Superior temporal gyrus (tissue), 1 donor: ENCODE results near the gene VCX3B.
"Not testable (repeated sequence)": the region's sequence is repeated elsewhere in the genome, so short reads cannot be mapped to it uniquely, and the experiment has no call there.

ENCODE experiments used
- DNase-seq: peaks from one replicate; pipeline ENCODE4 v3.0.0-alpha.2; 2016; ENCODE audit errors: extremely low spot score

Gene VCX3B

DNA sequence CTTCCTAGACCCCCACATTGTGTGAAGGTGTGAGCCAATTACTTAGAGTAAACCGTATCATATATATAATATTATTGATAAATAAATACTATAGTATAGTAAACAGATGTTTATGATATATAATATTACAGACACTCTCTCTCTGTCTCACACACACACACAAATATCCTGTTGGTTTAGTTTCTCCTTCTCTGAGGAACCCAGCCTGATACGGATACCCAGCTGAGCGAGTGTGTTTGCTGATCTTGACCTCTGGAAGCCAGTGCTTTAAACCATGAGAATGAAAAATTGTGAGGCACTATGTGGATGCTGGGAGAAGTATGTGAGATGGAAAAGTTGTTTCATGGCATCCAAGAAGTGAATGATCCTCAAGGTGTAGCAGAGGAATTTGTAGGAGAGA is at the start of gene VCX3B:
Gene VCX3B (plus strand): TSS at position 301 of the 400 bp plus-strand sequence. CDS start 621 bp downstream, outside the sequence.
- DNase-seq, result not testable (repeated sequence)

DNA sequence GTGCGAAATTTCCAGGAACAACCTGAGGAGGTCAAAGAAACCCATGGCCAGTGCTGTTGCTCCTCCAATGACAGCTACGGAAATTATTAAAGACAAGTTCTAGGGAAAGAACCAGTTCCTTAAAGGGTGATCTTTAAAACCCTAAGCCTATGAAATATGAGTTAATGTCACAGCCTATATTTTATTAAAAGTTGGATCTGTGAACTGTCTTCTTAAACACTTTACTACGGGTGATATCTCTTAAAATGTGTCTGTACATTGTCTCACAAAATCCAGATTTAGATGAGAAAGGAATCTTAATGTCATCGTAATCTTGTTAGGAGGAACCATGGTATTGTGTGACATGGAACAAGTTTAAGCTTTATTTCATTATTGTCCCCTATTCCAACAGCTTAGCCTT is 46.3 kb upstream of the VCX3B start:
- no peak for DNase-seq

- no peak for DNase-seq
Observed at GRCh38 chrX:8424912-8425311, 39.7 kb upstream of the VCX3B start.

DNA sequence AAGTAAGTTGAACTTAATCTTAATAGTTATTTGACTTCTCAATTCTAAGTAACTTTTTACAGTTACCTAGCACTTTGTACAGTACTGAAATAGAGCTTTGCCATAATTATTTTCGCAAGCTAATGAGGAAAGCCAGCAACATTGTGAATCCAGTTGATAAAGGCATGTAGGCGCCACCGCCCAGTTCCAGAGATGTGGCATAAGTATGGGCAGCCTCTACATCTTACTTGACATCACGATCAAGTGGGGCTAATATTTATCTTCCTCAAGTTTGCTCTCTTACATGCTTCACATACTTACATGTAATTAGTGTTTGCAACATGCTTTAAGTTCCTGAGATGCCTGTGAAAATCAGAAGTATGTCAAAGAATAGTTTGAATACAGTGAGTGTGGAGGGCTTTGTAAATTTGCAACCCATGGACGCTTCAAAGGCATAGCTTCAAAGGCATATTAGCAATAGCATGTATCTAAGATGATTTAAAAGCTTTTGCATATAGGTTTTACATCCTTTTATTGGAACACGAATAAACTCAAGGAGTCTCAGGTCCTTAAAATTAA is 34.9 kb upstream of the VCX3B start:
- no peak for DNase-seq

GRCh38 chrX:8430444-8430843 is 34.2 kb upstream of the VCX3B start:
- DNase-seq, result no peak

GRCh38 chrX:8432396-8432795 is 32.2 kb upstream of the VCX3B start:
- DNase-seq, result no peak

GRCh38 chrX:8433109-8434062 is 31.2 kb upstream of the VCX3B start:
- DNase-seq, result no peak

- no peak for DNase-seq
Observed at GRCh38 chrX:8447368-8447767, 17.3 kb upstream of the VCX3B start.

GRCh38 chrX:8452343-8452742 is 12.3 kb upstream of the VCX3B start:
- not testable (repeated sequence) for DNase-seq

DNA sequence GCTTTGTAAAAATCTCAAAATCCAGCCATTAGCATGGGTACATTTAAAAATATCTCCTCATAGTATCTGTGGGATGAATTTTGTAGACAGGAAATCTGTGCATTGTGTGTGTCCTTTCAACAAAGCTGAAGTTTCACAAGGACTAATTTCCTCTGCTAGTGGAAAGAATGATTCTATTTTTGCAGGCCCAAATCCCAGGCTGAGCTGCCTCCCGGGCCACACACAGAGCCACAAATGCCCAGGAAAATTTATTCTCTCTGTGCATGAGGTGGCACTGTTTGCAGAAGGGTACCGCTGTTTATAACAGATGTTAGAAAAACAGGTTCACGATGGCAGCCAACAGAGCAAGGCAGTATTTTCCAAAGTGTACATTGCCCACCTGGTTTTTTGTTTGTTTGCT is 11.0 kb upstream of the VCX3B start:
- DNase-seq, result no peak

DNA sequence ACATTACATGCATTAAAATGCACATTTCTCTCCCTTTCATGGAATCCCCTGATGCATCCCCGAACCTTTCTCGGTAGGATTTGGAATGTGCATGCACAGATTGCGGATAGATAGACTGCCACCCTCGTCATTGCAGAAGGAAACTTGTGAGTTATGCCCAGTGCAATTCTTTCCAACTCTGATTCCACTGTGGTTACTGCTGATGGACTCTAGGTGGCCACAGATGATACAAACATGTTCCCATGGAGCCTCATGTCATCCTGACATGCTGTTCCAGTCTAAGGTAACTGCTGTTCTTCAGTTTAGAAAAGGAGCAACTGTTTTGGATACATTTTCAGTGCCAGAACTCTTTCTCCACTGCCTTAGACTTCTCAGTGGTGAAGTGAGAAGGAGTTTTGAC is 9.1 kb upstream of the VCX3B start:
- DNase-seq, result no peak

DNA sequence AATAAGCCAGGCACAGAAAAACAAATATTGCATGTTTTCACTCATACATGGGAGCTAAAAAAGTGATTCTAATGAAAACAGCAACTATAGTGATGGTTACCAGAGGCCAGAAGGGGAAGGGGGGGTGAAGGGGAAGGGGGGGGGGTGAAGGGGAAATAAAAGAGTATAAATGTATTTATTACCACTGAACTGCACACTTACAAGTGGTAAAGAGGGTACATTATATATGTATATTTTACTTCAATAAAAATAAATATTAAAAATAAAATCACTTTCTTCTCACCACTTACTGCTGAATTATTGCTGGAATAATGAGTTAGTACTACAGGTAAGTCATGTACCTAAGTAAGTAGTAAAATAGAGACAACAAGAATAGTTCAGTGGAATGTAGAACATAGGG is 2.1 kb upstream of the VCX3B start:
- DNase-seq, result no peak

GRCh38 chrX:8484360-8484949 is 19.8 kb downstream of the VCX3B start:
- no peak for DNase-seq

DNA sequence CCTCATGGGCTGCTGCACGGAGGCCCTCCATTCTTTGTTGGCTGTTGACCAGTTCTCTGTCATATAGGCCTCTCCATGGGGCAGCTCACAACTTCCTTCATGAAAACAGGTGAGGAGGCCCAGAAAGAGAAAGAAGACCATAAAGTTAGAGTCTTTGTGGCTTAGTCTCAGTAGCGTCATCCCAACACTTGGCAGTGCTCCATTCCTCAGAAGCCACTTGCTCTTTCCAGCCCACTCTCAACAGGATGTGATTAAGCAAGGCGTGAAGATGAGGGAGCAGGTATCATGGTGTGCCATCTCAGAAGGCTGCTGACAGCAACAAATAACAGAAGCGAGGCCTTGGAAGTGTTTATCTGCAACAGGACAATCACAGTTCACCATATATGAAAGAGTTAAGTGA is 30.4 kb downstream of the VCX3B start:
- DNase-seq, result not testable (repeated sequence)

GRCh38 chrX:8500203-8500602 is 35.6 kb downstream of the VCX3B start:
- no peak for DNase-seq

GRCh38 chrX:8502101-8502500 is 37.5 kb downstream of the VCX3B start:
- DNase-seq, result not testable (repeated sequence)

DNA sequence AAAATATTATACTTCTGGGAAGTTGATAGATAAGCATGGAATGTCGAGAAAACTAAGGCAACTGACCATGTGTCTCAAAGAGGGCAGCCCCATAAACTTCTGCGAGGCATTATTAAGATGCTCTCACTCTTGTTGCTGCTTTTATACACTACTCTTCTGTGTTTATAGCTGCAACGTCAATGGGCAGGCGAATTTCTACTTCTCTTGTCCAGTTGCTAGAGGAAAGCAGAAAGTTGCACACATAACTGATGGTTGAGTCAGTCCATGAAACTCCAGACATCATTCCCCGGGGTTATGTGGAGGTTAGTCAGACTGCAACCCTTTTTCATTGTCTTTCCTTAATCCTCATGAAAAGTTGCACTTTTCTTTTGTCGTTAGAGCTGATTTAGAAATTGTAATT is 39.8 kb downstream of the VCX3B start:
- DNase-seq, result no peak
